Measurements from ENCODE around the gene MMP8. TPM values are rescaled to one million over a fixed set of nuclear protein-coding genes. Genes with fewer than 3 reads are reported as not detected.

MMP8 gene
- total and polyA plus RNA-seq, 9 of the 15 experiments (the other 6 are each of a cell fraction or from before 2014, with no cell fraction given), result not detected

- TF ChIP-seq KLF13 (tag; IDR thresholded peaks at IDR 0.05; ENCODE audit: borderline replicate concordance, low read depth), result no peak
- no peak for TF ChIP-seq ATF2 (CRISPR knock-in tag; IDR thresholded peaks at IDR 0.05)
- TF ChIP-seq, protein P1, sequence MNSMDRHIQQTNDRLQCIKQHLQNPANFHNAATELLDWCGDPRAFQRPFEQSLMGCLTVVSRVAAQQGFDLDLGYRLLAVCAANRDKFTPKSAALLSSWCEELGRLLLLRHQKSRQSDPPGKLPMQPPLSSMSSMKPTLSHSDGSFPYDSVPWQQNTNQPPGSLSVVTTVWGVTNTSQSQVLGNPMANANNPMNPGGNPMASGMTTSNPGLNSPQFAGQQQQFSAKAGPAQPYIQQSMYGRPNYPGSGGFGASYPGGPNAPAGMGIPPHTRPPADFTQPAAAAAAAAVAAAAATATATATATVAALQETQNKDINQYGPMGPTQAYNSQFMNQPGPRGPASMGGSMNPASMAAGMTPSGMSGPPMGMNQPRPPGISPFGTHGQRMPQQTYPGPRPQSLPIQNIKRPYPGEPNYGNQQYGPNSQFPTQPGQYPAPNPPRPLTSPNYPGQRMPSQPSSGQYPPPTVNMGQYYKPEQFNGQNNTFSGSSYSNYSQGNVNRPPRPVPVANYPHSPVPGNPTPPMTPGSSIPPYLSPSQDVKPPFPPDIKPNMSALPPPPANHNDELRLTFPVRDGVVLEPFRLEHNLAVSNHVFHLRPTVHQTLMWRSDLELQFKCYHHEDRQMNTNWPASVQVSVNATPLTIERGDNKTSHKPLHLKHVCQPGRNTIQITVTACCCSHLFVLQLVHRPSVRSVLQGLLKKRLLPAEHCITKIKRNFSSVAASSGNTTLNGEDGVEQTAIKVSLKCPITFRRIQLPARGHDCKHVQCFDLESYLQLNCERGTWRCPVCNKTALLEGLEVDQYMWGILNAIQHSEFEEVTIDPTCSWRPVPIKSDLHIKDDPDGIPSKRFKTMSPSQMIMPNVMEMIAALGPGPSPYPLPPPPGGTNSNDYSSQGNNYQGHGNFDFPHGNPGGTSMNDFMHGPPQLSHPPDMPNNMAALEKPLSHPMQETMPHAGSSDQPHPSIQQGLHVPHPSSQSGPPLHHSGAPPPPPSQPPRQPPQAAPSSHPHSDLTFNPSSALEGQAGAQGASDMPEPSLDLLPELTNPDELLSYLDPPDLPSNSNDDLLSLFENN (IDR thresholded peaks at IDR 0.05; ENCODE audit: low read depth in 2 of 2, low read length in 2 of 2), result no peak
- TF ChIP-seq RAD51 (IDR thresholded peaks at IDR 0.05; ENCODE audit: borderline replicate concordance, low read depth), result no peak
- TF ChIP-seq, protein P2, sequence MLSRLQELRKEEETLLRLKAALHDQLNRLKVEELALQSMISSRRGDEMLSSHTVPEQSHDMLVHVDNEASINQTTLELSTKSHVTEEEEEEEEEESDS (CRISPR knock-in tag; IDR thresholded peaks at IDR 0.05), result no peak
- TF ChIP-seq, protein P3, sequence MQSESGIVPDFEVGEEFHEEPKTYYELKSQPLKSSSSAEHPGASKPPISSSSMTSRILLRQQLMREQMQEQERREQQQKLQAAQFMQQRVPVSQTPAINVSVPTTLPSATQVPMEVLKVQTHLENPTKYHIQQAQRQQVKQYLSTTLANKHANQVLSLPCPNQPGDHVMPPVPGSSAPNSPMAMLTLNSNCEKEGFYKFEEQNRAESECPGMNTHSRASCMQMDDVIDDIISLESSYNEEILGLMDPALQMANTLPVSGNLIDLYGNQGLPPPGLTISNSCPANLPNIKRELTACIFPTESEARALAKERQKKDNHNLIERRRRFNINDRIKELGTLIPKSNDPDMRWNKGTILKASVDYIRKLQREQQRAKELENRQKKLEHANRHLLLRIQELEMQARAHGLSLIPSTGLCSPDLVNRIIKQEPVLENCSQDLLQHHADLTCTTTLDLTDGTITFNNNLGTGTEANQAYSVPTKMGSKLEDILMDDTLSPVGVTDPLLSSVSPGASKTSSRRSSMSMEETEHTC (IDR thresholded peaks at IDR 0.05), result no peak
- no peak for TF ChIP-seq POLR3G (IDR thresholded peaks at IDR 0.05; ENCODE audit: extremely low read depth, insufficient read length, insufficient replicate concordance)
- TF ChIP-seq, protein P4, sequence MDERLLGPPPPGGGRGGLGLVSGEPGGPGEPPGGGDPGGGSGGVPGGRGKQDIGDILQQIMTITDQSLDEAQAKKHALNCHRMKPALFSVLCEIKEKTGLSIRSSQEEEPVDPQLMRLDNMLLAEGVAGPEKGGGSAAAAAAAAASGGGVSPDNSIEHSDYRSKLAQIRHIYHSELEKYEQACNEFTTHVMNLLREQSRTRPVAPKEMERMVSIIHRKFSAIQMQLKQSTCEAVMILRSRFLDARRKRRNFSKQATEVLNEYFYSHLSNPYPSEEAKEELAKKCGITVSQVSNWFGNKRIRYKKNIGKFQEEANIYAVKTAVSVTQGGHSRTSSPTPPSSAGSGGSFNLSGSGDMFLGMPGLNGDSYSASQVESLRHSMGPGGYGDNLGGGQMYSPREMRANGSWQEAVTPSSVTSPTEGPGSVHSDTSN (CRISPR knock-in tag; IDR thresholded peaks at IDR 0.05; ENCODE audit: low read depth), result peak; percentile 50
- TF ChIP-seq, protein P4 (tag; conservative IDR thresholded peaks at IDR 0.05; ENCODE audit: low read depth), result peak; percentile 73
- TF ChIP-seq NR1H2 (CRISPR knock-in tag; IDR thresholded peaks at IDR 0.05), result no peak
- no peak for TF ChIP-seq PHTF2 (CRISPR knock-in tag; IDR thresholded peaks at IDR 0.05)
- no peak for TF ChIP-seq BRD4 (IDR thresholded peaks at IDR 0.05)
- peak; percentile 64 for TF ChIP-seq CTCFL (IDR thresholded peaks at IDR 0.05; ENCODE audit: borderline replicate concordance, insufficient read depth, low read depth, low read length, poor library complexity, severe bottlenecking)
- no peak for TF ChIP-seq ZNF133 (CRISPR knock-in tag; IDR thresholded peaks at IDR 0.05)
- no peak for TF ChIP-seq GTF2E2 (tag; IDR thresholded peaks at IDR 0.05)
- no peak for TF ChIP-seq ZNF75A (CRISPR knock-in tag; IDR thresholded peaks at IDR 0.05)
Observed at GRCh38 chr11:102733232-102733875, 8.6 kb upstream of the MMP8 start (continued).

All from K562 (cell line).